ENCODE results near the gene GAS5.
"Not testable (repeated sequence)": the region's sequence is repeated elsewhere in the genome, so short reads cannot be mapped to it uniquely, and the experiment has no call there.

The GAS5 gene

GRCh38 chr1:173868266-173869020 lies 654 bp upstream of the GAS5 start, which contains the start of gene ZBTB37:
Gene ZBTB37 (plus strand): TSS chr1:173868380. CDS start chr1:173870226, 1,846 bp downstream.
- peak; percentile 97 for DNase-seq

DNA sequence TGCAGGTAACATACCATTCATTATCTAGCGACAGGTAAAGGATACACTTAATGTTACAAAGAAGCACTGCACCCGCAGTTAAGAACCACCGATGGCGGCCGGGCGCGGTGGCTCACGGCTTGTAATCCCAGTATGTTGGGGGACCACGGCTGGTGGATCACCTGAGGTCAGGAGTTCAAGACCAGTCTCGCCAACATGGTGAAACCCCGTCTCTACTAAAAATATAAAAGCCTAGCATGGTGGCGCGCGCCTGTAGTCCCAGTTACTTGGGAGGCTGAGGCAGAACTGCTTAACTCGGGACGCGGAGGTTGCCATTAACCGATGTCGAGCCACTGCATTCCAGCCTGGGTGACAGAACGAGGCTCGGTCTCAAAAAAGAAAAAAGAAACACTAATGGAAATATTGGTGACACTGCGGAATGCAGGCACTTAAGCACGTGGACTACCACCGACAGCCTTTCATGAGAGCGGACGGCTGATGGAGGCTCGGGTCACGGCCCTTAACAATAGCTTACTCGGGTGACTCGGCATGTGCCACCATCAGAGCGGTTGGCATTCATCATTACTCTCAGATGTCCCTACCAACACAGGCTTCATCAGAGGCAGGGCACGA lies 542 bp downstream of the GAS5 start:
- DNase-seq = peak; percentile 63

DNA sequence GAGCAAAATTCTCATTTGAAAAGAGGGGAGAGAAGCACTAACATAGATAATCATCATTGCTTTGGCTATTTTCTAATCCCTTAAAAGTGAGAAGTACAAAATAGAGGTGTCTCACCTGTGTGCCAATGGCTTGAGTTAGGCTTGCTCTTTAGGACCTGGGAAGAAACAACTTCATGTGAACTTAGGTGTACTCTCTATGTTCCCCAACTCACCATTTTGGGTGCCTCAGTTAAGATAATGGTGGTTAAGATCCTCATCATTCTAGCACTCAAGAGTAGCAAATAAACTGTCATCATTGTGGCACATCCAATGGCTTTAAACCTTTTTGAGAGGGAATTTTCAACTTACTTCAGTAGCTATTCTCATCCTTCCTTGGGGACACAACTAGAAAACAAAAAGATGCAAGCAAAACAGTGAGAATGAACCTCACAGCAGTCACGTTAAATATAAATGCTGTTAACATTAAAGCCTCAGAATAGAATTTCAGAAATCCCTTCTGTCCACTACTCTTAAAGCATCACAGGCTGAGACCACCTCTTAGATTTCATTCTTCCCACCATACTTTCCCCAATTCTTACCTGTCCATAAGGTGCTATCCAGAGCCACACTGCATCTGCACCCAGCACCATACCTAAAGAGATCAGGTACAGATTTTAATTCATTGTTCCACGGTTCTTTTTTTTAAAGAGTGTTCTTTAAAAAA lies 1.2 kb downstream of the GAS5 start:
- DNase-seq = no peak

DNA sequence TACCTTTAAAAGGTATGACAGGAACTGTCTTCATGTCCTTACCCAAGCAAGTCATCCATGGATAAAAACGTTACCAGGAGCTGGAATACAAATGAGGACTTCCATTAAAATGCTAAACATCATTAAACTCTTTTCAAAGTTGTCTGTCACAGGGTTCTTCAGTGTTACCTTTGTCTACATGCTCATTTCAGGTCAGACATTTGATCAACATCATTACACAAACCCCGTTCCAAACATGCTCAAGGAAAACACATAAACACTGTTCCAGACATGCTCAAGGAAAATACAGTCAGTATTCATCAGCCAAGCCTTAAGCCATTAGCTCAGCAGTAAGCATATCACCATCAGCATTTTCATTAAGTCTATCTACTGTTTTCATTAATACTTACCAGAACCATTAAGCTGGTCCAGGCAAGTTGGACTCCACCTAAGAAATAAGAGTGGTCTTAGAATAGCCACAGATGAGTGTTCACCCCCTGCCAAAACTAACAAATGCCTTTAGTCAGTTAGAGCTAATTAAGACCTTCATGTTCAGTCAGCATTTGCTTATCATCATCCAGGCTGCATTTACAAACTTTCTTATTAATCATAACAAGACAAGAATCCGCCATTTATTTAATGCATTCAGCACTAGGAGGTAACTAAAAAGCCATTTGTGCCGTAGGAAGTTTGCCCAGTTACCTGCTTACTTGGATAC lies 2.2 kb downstream of the GAS5 start:
- DNase-seq = no peak

DNA sequence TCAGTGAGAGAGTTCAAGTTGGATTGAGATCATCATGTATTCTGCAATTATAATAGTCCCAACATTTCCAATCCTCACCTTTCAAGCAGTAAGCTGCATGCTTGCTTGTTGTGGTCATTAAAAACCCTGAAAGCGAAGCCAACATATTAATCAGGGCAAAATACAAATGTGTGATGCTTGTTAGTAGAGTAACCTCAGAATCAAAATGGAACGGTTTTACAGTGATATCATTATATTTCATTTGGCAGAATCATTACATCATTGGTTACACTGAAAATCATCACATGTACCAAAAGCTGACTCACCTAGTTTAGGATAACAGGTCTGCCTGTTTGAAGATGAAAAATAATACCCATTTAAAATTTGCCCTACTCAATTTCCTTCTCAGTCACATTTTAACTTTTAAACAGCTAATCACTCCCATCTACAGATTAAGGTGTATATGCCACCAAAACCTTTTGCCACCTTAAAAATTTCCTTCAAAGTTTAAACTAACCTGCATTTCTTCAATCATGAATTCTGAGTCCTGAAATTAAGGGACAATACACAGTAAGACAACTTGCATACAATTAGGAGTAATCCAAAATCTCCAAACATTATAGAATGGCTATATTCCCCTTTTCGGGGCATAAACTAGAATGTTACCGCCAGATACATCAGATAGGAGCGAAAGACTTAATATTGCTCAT lies 3.5 kb downstream of the GAS5 start:
- DNase-seq = no peak

GRCh38 chr1:173863224-173864161 lies 4.3 kb downstream of the GAS5 start:
- DNase-seq = no peak

- DNase-seq = peak; percentile 15
Measured at GRCh38 chr1:173862769-173863223, 5.0 kb downstream of the GAS5 start.

DNA sequence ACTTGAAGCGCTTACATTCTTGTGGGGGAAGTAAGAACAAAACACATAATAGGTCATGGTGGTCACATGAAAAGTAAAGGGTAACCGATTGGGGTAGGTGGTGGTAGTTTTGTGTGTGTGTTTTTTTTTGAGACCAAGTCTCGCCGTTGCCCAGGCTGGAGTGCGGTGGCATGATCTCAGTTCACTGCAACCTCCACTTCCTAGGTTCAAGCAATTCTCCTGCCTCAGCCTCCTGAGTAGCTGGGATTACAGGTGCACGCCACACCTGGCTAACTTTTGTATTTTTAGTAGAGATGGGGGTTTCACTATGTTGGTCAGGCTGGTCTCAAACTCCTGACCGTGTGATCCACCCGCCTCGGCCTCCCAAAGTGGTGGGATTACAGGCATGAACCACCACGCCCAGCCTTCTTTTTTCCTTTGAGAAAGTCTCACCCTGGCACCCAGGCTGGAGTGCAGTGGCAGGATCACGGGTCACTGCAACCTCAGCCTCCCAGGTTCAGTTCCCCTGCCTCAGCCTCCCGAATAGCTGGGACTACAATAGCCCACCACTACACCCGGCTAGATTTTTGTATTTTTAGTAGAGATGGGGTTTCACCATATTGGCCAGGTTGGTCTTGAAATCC lies 5.5 kb downstream of the GAS5 start:
- peak; percentile 50 for DNase-seq

DNA sequence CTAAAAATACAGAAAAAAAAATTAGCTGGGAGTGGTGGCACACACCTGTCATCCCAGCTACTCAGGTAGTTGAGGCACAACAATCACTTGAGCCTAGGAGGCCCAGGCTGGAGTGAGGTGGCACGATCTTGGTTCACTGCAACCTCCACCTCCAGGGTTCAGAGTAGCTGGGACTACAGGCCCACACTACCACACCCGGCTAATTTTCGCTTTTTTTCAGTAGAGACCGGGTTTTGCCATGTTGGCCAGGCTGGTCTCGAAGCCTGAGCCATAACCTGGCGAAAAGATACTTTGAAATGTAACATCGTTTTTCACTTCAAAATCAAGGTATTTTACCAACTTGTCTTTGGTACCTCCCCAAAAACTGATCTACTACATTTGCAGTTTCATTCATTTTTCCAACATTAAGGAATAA lies 6.1 kb downstream of the GAS5 start:
- DNase-seq = peak; percentile 43

DNA sequence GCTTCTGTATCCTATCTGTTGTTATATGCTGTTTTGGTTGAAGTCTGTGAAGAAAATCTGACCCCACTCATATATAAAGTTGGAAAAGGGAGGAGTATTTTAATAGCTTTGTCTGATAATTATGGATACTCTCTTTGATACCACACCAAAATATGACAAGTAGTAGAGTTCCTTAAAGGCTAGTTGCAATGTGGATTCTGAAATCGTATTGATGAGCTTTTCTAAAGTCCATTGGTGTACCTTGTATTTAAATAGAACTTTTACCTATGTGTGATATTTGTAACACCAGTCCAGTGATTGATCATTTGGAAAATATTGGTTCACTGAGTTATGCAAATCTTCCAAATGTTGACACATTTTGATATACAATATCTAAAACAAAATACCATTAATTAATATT lies 7.7 kb downstream of the GAS5 start:
- DNase-seq = no peak

DNA sequence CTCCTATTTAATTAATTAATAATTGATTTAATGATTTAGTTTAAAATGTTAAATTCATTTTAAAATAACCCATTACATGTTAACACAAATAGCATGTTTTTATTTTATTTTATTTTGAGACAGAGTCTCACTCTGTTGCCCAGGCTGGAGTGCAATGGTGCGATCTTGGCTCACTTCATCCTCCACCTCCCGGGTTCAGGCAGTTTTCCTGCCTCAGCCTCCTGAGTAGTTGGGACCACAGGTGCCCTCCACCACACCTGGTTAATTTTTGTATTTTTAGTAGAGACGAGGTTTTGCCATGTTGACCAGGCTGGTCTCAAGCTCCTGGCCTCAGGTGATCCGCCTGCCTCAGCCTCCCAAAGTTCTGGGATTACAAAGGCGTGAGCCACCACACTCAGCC lies 8.2 kb downstream of the GAS5 start:
- DNase-seq = not testable (repeated sequence)

- no peak for DNase-seq
Measured at GRCh38 chr1:173857363-173857917, 10.3 kb downstream of the GAS5 start.

DNA sequence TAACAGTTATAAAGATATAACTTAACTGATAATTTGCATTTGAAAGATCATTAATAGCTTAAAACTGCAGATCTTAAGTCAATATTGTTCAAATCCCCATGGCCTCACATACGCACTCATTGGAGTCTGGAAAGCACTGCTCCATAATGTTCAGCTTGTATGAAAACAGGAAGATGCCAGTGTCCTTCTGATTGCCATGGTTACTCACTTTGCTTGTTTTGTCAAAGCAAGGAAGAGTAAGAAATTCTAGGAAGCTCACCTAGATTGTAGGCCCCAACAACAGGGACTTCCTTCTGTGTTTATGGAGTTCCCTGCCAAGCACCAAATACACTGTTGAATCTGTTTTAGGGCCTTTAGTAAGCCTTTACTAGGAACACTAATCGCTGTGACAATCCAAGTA lies 10.9 kb downstream of the GAS5 start:
- DNase-seq = no peak

GRCh38 chr1:173856014-173856413 lies 11.8 kb downstream of the GAS5 start:
- no peak for DNase-seq

DNA sequence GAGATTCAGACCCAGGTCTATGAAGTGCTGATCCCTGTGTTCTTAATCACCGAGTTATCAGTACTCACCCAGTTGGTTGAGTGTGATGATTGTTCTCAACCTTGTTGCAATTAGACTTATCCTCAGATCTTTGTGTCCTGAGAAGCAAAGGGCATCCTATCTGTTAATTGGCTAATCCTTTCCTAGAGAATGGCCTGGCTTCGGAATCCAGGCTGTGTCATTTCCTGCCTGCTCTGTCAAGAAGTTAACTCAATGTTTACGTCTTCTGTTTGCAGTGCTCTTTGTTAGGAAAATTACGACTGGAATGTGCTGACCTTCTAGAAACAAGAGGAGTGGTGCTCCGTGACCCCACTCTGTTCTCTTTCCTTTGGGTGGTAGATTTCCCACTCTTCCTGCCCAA lies 14.7 kb downstream of the GAS5 start:
- DNase-seq = no peak

DNA sequence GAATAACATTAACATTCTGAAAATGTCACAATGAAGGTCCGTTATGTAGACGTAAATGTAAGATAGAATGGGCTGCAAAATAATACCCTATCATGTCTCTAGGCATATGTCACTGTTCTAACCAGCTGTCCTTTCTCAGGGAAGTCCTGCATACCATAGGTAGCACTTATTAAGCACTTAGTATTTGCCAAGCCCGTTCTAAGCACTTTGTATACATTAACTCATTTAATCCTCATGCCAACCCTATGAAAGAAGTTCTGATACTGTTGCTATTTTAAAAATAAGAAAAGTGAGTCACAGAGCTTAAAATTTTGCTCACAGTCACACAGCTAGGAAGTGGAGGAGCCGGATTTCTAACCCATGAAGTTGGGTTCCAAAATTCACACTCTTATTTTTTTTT lies 15.7 kb downstream of the GAS5 start:
- DNase-seq = no peak

DNA sequence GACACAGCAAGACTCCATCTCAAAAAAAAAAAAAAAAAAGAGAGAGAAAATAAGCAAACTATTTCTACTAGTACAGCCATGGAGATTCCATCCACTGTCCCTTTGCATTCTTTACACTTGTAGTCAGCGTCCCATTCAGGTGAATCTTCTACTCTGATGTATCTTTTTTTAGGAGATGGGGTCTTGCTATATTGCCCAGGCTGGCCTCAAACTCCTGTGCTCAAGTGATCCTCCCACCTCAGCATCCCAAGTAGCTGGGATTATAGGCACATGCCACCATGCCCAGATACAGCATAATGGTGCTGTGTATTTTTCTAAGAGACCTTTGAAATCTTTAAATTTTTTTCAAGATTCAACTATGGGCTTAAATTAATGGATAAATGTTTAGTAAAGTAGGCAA lies 35.0 kb downstream of the GAS5 start:
- no peak for DNase-seq

GRCh38 chr1:173827611-173828010 lies 40.2 kb downstream of the GAS5 start:
- no peak for DNase-seq

DNA sequence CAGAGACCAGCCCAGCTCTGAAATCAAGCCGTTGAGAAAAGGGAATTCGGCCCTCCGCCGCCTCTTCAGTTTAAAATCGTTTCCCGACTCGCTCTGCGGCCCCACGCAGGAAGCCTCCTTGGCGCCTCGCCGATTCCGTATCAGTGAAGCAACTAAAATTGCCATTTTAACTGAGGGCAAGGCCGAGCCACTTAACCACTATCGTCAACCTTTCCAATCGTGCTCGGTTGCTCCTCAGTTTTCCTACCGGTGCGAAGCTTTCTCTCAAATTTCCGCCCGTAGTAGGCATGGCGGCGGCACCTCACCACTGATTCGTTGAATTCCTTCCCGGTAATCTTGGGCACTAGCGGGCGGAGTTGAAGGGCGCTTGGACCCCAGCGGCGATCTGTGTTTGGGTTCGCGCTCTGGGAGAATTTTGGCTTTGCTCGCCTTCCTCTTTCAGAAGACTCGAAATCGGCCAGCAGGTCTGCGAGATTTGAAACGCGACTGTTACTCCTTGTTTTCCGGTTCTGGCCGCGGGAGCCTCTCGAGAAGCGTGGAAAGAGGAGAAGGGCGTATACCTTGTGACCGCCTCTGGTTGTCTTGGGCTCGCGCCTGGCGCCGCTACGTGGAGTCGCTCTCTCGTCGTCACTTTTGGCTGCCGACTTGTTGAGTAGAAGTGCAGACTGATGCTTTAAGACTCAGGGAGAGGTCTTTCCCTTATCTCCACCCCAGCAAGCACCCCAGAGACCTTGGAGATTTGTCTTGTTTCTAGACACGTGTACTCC lies 43.3 kb downstream of the GAS5 start, which contains the start of the genes CENPL and DARS2:
CENPL (minus strand) TSS at position 569 of the 767 bp plus-strand sequence. CDS start 13,584 bp downstream, outside the sequence.
DARS2 (plus strand) TSS at position 359 of the 767 bp plus-strand sequence. CDS start 557 bp downstream, outside the sequence.
- peak; percentile 93 for DNase-seq

All from activated CD4-positive, alpha-beta T cell treated with anti-CD3 and anti-CD28 coated beads for 48 hours (primary cell).